GM19463 (cell line): Measurements from ENCODE around the gene MAPRE3.

Source experiments
- ATAC-seq: cut with Tn5 transposase; IDR thresholded peaks from one replicate; pipeline ENCODE4 v1.9.1; 2021; ENCODE audit warnings: mild to moderate bottlenecking, moderate library complexity; ENCODE audit not compliant: unreplicated experiment

Gene MAPRE3

GRCh38 chr2:27010139-27010538, 39.7 kb downstream of the MAPRE3 start:
- ATAC-seq = no peak

GRCh38 chr2:27013738-27014137, 43.3 kb downstream of the MAPRE3 start:
- no peak for ATAC-seq

GRCh38 chr2:27014771-27015433, 44.5 kb downstream of the MAPRE3 start:
- ATAC-seq = no peak

GRCh38 chr2:27016801-27017325, 46.4 kb downstream of the MAPRE3 start:
- no peak for ATAC-seq

- ATAC-seq = no peak
Measured at GRCh38 chr2:27018142-27018541, 47.7 kb downstream of the MAPRE3 start.

GRCh38 chr2:27019459-27019858, 49.0 kb downstream of the MAPRE3 start:
- ATAC-seq = no peak

- no peak for ATAC-seq
Measured at GRCh38 chr2:27019931-27020855, 49.8 kb downstream of the MAPRE3 start.

- no peak for ATAC-seq
Measured at GRCh38 chr2:27021253-27022049, 51.0 kb downstream of the MAPRE3 start.

GRCh38 chr2:27023740-27024139, 53.3 kb downstream of the MAPRE3 start:
- no peak for ATAC-seq

GRCh38 chr2:27024188-27024587, 53.8 kb downstream of the MAPRE3 start:
- ATAC-seq = no peak

GRCh38 chr2:27024812-27025211, 54.4 kb downstream of the MAPRE3 start:
- ATAC-seq = no peak

GRCh38 chr2:27025281-27025800, 54.9 kb downstream of the MAPRE3 start:
- no peak for ATAC-seq

GRCh38 chr2:27025861-27026851, 55.7 kb downstream of the MAPRE3 start:
- no peak for ATAC-seq

- ATAC-seq = no peak
Measured at GRCh38 chr2:27027211-27027651, 56.8 kb downstream of the MAPRE3 start.

- ATAC-seq = no peak
Measured at GRCh38 chr2:27029051-27029450, 58.6 kb downstream of the MAPRE3 start.

- peak; percentile 96 for ATAC-seq
Measured at GRCh38 chr2:27032495-27033252, 62.2 kb downstream of the MAPRE3 start, which contains the start of gene TMEM214. Gene TMEM214 (plus strand): TSS chr2:27032965. CDS start chr2:27033016, 51 bp downstream.

- ATAC-seq = peak; percentile 4
Measured at GRCh38 chr2:27033253-27033852, 62.9 kb downstream of the MAPRE3 start.

- no peak for ATAC-seq
Measured at GRCh38 chr2:27038012-27038411, 67.6 kb downstream of the MAPRE3 start.
